Measurements from ENCODE around the gene CCDC86. TPM values are rescaled to one million over a fixed set of nuclear protein-coding genes. Genes with fewer than 3 reads are reported as not detected.
"Not testable (repeated sequence)": the region's sequence is repeated elsewhere in the genome, so short reads cannot be mapped to it uniquely, and the experiment has no call there.

CCDC86 gene
- polyA plus RNA-seq (ENCODE audit: insufficient read length in 4 of 4) = 10 to 100 TPM; 13.1 to 23.7 (median 18.5) TPM

- DNase-seq (ENCODE audit: low read depth in 4 of 4, low spot score in 3 of 4) = peak; percentile 90 to 92 (median 90)
These were observed at the start of gene CCDC86 for GRCh38 chr11:60841797-60842667. CCDC86 (plus strand) TSS chr11:60842113; CDS start chr11:60842125, 12 bp downstream.

GRCh38 chr11:60792521-60792920, 49.4 kb upstream of the CCDC86 start:
- no peak for DNase-seq (ENCODE audit: low read depth in 4 of 4, low spot score in 3 of 4)

- DNase-seq (ENCODE audit: low read depth in 4 of 4, low spot score in 3 of 4) = no peak
These were observed 46.6 kb upstream of the CCDC86 start for GRCh38 chr11:60795291-60795690.

GRCh38 chr11:60797846-60798630, 43.9 kb upstream of the CCDC86 start:
- no peak for DNase-seq (ENCODE audit: low read depth in 4 of 4, low spot score in 3 of 4)

- DNase-seq (ENCODE audit: low read depth in 4 of 4, low spot score in 3 of 4) = no peak
These were observed 43.3 kb upstream of the CCDC86 start for GRCh38 chr11:60798631-60799030.

GRCh38 chr11:60801194-60801593, 40.7 kb upstream of the CCDC86 start:
- no peak for DNase-seq (ENCODE audit: low read depth in 4 of 4, low spot score in 3 of 4)

GRCh38 chr11:60803273-60803936, 38.5 kb upstream of the CCDC86 start:
- no peak for DNase-seq (ENCODE audit: low read depth in 4 of 4, low spot score in 3 of 4)

- no peak for DNase-seq (ENCODE audit: low read depth in 4 of 4, low spot score in 3 of 4)
These were observed 32.7 kb upstream of the CCDC86 start for GRCh38 chr11:60809249-60809648.

GRCh38 chr11:60809691-60810090, 32.2 kb upstream of the CCDC86 start:
- DNase-seq (ENCODE audit: low read depth in 4 of 4, low spot score in 3 of 4) = no peak

- no peak for DNase-seq (ENCODE audit: low read depth in 4 of 4, low spot score in 3 of 4)
These were observed 31.8 kb upstream of the CCDC86 start for GRCh38 chr11:60810151-60810550.

- no peak for DNase-seq (ENCODE audit: low read depth in 4 of 4, low spot score in 3 of 4)
These were observed 31.3 kb upstream of the CCDC86 start for GRCh38 chr11:60810569-60810968.

- no peak for DNase-seq (ENCODE audit: low read depth in 4 of 4, low spot score in 3 of 4)
These were observed 28.6 kb upstream of the CCDC86 start for GRCh38 chr11:60813324-60813723.

GRCh38 chr11:60814112-60814511, 27.8 kb upstream of the CCDC86 start:
- DNase-seq (ENCODE audit: low read depth in 4 of 4, low spot score in 3 of 4) = no peak

GRCh38 chr11:60816590-60817157, 25.2 kb upstream of the CCDC86 start:
- DNase-seq (ENCODE audit: low read depth in 4 of 4, low spot score in 3 of 4) = no peak

GRCh38 chr11:60818057-60818456, 23.9 kb upstream of the CCDC86 start:
- DNase-seq (ENCODE audit: low read depth in 4 of 4, low spot score in 3 of 4) = no peak

- no peak for DNase-seq (ENCODE audit: low read depth in 4 of 4, low spot score in 3 of 4)
These were observed 19.9 kb upstream of the CCDC86 start for GRCh38 chr11:60821827-60822599.

- DNase-seq (ENCODE audit: low read depth in 4 of 4, low spot score in 3 of 4) = not testable (repeated sequence)
These were observed 18.1 kb upstream of the CCDC86 start for GRCh38 chr11:60823745-60824306.

- DNase-seq (ENCODE audit: low read depth in 4 of 4, low spot score in 3 of 4) = no peak
These were observed 16.8 kb upstream of the CCDC86 start for GRCh38 chr11:60825118-60825517.

GRCh38 chr11:60825790-60826189, 16.1 kb upstream of the CCDC86 start:
- no peak for DNase-seq (ENCODE audit: low read depth in 4 of 4, low spot score in 3 of 4)

Data from left renal pelvis (tissue), 4 donors.